ENCODE results near the gene CCDC159. TPM values are rescaled to one million over a fixed set of nuclear protein-coding genes. Genes with fewer than 3 reads are reported as not detected.

Gene CCDC159
- total and polyA plus RNA-seq, 2 of the 13 experiments (the other 11 are each of a cell fraction or from before 2014, with no cell fraction given): 1.7 to 6.3 TPM

GRCh38 chr19:11374433-11375142 is 28.3 kb downstream of the CCDC159 start, which contains the start of gene SWSAP1 (continued):
- TF ChIP-seq ZFYVE20 (CRISPR knock-in tag; IDR thresholded peaks at IDR 0.05; ENCODE audit: borderline replicate concordance, low read depth) (0 out of 2 replicates have a peak, but pooled peaks have one; percentile 37), TOE1 (CRISPR knock-in tag; IDR thresholded peaks at IDR 0.05) (no peak), ZFP36L1 (CRISPR knock-in tag; IDR thresholded peaks at IDR 0.05) (no peak), ZC3H4 (CRISPR knock-in tag; IDR thresholded peaks at IDR 0.05; ENCODE audit: borderline replicate concordance) (peak; percentile 45; the same call in 1 of the 2 replicates), CTCF (CRISPR knock-in tag; IDR thresholded peaks at IDR 0.05) (no peak), MTERF4 (CRISPR knock-in tag; IDR thresholded peaks at IDR 0.05) (peak; percentile 73; the same call in 1 of the 2 replicates), ATRX (CRISPR knock-in tag; IDR thresholded peaks at IDR 0.05; ENCODE audit: borderline replicate concordance) (no peak), IRF2 (CRISPR knock-in tag; IDR thresholded peaks at IDR 0.05) (peak; percentile 33; the same call in 1 of the 2 replicates), ZMYM4 (CRISPR knock-in tag; IDR thresholded peaks at IDR 0.05) (peak; percentile 70; the same call in 1 of the 2 replicates), ZBTB26 (CRISPR knock-in tag; IDR thresholded peaks at IDR 0.05; ENCODE audit: borderline replicate concordance) (no peak), ZNF878 (CRISPR knock-in tag; IDR thresholded peaks at IDR 0.05) (no peak), TFDP1 (CRISPR knock-in tag; IDR thresholded peaks at IDR 0.05; ENCODE audit: borderline replicate concordance) (peak; percentile 59; the same call in 1 of the 2 replicates), RNF219 (CRISPR knock-in tag; IDR thresholded peaks at IDR 0.05) (no peak), EED (CRISPR knock-in tag; IDR thresholded peaks at IDR 0.05) (no peak), ZFP1 (CRISPR knock-in tag; IDR thresholded peaks at IDR 0.05) (no peak), ZBTB49 (CRISPR knock-in tag; IDR thresholded peaks at IDR 0.05; ENCODE audit: borderline replicate concordance) (no peak), ZNF543 (CRISPR knock-in tag; IDR thresholded peaks at IDR 0.05) (no peak), TFAP4 (IDR thresholded peaks at IDR 0.05; ENCODE audit: borderline replicate concordance, low read depth) (no peak; the same call in 1 of the 2 replicates)
